B cell (primary cell): ENCODE measurements around the gene OR1I1.

Experiments
- CTCF ChIP-seq: fragments of 200-600 bp; IDR thresholded peaks from one replicate; pipeline ENCODE4 v1.8.0; 2022; ENCODE audit warnings: antibody characterized with exemption, mild to moderate bottlenecking
- EZH2 ChIP-seq: IDR thresholded peaks from 2 replicates; pipeline ENCODE4 v1.6.1; 2012; ENCODE audit warnings: borderline replicate concordance, low read depth, mild to moderate bottlenecking, moderate library complexity, low read length; ENCODE audit not compliant: insufficient read depth, poor library complexity, severe bottlenecking

DNA sequence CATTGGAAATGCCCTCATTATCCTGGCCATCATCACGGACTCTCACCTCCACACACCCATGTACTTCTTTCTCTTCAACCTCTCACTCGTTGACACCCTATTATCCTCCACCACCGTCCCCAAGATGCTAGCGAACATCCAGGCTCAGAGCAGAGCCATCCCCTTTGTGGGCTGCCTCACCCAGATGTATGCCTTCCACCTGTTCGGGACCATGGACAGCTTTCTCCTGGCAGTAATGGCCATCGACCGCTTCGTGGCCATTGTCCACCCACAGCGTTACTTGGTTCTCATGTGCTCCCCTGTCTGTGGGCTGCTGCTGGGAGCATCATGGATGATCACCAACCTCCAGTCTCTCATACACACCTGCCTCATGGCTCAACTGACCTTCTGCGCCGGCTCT is 5.2 kb downstream of the OR1I1 start:
- TF ChIP-seq CTCF = no peak
- TF ChIP-seq EZH2 = no peak
